ENCODE measurements around the gene FBXO39. TPM values are rescaled to one million over a fixed set of nuclear protein-coding genes. Genes with fewer than 3 reads are reported as not detected.
"Not testable (repeated sequence)": the region's sequence is repeated elsewhere in the genome, so short reads cannot be mapped to it uniquely, and the experiment has no call there.

Gene FBXO39
- 0.20 TPM for polyA plus RNA-seq (ENCODE audit: insufficient read length)

DNA sequence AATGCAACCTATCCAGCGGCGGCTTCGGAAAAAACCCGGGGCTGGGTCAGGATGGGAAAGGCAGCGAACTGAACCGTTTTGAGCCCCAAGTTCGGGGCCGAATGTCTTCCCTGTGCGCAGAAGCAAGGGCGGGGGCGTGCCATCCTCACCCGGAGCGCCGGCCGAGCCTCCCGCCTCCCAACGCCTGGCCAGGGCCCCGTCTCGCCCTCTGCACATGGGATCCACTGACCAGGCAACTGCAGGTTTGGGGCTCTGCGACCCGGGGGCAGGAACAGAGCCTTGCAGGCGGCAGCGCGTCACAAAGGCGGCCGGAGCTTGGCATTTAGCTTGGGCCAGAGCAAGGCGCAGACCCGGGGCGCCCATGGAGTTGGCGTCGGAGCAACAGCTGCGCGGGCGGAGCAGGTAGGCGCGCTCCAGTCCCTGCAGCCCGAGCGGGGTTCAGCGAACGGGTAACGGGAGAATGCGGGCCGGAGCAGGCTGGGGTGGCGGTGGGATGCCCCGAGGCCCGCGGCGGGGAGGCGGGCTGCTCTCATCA, at the start of gene FBXO39:
FBXO39 (plus strand) TSS at position 345 of the 535 bp plus-strand sequence. CDS start 3,654 bp downstream, outside the sequence.
- no peak for DNase-seq (ENCODE audit: low read depth)

DNA sequence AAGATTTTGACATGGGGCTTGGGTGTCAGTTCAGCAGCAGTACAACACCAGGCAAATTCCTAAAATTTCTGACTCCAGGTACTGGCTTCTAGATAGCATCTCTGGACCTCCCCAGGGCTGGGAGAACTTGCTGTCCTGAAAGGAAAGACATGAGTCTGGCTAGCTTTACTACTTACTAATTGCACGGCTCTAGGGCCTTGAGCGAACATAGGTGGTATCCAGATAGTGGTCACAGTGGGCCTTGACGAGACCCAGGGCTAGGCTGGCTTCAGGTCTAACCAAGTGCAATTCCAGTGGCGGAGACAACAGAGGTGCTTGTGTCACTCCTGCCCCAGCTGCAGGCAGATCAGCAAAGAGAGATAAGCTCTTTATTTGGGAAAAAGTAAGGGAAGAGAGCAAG, 46.5 kb upstream of the FBXO39 start:
- no peak for DNase-seq (ENCODE audit: low read depth)

DNA sequence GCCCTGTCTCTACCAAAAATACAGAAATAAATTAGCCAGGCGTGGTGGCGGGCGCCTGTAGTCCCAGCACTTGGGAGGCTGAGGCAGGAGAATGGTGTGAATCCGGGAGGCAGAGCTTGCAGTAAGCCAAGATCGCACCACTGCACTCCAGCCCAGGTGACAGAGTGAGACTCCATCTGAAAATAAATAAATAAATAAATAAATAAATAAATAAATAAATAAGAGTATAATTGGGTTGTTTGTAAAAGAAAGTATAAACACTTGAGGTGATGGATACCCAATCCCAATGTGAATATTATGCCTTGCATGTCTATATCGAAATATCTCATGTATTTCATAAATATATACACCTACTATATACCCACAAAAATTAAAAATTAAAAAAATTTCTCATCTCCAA, 29.4 kb upstream of the FBXO39 start:
- not testable (repeated sequence) for DNase-seq (ENCODE audit: low read depth)

GRCh38 chr17:6748617-6749016, 27.4 kb upstream of the FBXO39 start:
- no peak for DNase-seq (ENCODE audit: low read depth)

GRCh38 chr17:6749519-6749918, 26.5 kb upstream of the FBXO39 start:
- DNase-seq (ENCODE audit: low read depth): no peak

- DNase-seq (ENCODE audit: low read depth): no peak
These were observed 23.7 kb upstream of the FBXO39 start for GRCh38 chr17:6752068-6752909.

- DNase-seq (ENCODE audit: low read depth): no peak
These were observed 23.0 kb upstream of the FBXO39 start for GRCh38 chr17:6753006-6753445.

DNA sequence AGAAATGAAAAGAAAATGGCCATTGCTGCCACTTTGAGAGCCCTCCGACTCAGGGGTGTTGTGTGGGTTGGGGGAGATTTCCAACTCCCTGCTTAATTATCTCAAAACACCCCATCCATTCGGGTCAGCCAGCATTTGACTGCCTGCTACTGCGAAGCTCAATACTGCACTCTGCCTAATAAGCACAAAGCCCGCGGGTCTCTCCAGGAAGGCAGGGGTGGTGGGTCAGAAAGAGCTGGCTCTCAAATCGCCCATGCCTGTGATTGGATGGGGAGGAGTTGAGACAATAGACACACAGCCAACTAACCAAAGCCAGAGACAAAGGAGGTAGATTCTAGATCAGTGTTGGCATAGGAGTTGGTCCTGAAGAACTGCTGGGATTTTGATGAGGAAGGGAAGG, 22.5 kb upstream of the FBXO39 start:
- no peak for DNase-seq (ENCODE audit: low read depth)

- no peak for DNase-seq (ENCODE audit: low read depth)
These were observed 20.7 kb upstream of the FBXO39 start for GRCh38 chr17:6755281-6755680.

DNA sequence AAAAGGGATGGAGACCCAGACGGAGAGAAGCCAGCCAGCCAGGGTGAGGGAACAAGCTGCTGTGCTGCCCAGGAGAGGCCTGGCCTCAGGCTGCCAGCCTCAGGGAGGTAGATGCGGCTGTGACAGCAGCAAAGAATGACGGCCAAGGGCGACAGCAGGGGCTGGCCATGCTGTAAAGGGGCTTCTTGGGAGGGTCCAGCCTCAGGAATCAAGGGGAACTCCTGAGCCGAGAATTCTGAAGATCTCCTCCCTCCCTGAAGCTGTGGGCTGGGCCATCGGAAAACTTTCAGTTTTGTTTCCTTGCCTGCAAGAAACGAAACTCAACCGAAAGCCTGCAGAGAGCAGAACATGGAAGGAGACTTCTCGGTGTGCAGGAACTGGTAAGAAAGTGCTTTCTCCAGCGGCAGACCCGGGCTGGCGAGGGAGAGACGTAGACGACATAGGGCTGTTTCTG, 20.3 kb upstream of the FBXO39 start, which contains the start of gene XAF1:
XAF1 (plus strand) TSS at position 316 of the 454 bp plus-strand sequence; CDS start at position 349, 33 bp downstream.
- no peak for DNase-seq (ENCODE audit: low read depth)

DNA sequence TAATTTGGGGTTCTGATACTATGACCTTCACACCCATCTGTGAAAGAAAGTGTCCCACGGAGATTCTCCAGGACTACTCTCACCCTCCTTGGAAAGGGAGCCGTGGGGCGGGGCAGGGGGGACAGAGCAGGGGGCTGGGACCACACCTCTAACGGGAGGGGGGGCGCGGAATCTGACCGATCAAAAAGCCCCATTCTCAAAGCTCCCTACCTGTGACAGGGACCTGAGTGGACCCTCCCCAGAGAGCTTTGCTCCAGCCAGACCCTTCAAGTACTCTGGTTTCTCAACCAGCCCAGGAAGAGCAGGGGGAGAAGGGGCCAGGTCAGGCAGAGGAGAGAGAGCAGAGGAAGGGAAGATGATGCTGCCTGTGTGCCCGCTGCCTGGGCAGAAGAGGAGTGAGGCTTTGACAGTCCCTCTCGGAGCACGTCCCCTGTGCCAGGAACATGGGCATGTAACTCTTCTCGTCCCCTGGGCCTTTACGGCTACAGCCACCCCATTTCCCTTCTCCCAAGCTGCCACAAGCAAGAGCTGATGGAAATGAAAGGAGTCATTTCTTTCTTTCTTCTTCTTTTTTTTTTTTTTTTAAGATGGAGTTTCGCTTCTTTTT, 19.5 kb upstream of the FBXO39 start:
- no peak for DNase-seq (ENCODE audit: low read depth)

DNA sequence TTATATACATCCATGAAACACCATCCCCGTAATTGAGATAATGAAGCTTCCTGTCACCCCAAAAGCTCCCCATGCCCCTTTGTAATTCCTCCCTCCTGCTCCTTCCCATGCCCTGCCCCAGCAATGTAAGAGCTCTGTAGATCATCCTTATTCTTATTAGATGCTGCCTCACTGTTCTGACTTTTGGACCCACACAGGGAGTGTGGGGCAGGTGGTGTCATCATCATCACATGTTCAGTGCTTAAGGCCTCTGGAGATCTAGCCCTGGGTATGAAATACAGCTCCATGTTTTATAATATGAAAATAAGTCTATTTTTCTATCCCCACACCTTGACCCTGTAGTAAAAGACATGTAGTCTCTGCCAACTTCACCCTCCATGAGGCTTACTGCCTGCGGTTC, 18.3 kb upstream of the FBXO39 start:
- no peak for DNase-seq (ENCODE audit: low read depth)

DNA sequence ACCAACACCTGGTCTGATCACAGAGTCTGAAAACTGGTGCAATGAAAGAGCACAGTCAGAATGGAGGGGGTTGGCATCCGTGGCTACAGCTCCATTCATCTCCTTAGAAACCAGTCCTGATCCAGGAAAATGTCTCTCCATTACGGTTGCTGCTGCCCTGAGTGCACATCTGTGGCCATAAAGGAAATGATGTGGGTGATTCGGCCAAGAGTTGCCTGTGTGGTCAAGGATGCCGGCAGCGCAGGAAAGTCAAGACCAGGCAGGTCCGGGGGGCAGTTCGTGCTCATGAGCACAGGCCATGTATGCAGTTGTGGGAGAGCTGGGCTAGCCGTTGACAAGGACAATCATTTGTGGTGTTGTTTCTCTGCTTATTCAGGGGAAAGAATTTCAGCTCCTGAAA, 14.2 kb upstream of the FBXO39 start:
- no peak for DNase-seq (ENCODE audit: low read depth)

DNA sequence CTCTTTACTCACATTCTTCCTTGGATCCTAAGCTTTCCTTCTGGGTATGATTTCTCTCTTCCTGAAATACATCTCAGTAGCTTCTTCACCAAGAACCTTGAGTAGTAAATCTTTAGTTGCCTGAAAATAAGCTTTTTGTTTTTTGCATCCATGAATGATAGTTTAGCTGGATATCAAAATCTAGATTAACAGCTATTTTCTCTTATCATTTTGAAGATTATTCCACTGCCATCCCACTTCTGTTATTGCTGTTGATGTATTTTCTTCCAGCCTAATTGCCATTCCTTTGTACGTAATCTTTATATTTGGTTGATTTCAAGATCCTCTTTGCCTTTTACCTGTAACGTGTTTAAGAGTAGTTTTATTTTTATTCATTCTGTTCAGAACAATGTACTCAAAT, 7.6 kb upstream of the FBXO39 start:
- DNase-seq (ENCODE audit: low read depth): no peak

- DNase-seq (ENCODE audit: low read depth): no peak
These were observed 4.0 kb upstream of the FBXO39 start for GRCh38 chr17:6772016-6772415.

DNA sequence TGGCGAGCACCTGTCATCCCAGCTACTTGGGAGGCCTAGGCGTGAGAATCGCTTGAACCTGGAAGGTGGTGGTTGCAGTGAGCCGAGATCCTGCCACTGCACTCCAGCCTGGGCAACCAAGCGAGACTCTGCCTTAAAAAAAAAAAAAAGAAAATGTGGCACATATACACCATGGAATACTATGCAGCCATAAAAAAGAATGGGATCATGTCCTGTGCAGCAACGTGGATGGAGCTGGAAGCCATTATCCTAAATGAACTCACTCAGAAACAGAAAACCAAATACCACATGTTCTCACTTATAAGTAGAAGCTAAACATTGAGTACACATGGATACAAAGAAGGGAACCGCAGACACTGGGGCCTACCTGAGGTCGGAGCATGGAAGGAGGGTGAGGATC, 1.1 kb upstream of the FBXO39 start:
- DNase-seq (ENCODE audit: low read depth): not testable (repeated sequence)

DNA sequence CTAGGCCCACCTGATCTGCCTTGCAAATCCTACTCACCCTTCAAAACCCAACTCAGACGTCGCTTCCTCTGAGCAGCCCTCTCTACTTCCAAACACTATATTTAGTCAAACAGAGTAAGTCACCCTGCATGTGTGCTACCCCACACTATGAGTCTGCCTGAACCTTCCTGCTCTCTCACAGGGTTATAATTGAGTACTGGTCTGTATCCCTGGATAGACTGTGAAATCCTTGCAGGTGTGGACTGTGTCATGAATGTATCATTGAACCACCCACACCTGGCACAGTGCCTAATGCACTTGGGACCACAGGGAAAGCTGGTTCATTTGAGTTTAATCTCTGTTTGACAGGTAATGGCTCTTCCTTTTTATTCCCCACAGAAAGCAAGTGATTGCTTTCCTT, 3.4 kb downstream of the FBXO39 start:
- DNase-seq (ENCODE audit: low read depth): no peak

DNA sequence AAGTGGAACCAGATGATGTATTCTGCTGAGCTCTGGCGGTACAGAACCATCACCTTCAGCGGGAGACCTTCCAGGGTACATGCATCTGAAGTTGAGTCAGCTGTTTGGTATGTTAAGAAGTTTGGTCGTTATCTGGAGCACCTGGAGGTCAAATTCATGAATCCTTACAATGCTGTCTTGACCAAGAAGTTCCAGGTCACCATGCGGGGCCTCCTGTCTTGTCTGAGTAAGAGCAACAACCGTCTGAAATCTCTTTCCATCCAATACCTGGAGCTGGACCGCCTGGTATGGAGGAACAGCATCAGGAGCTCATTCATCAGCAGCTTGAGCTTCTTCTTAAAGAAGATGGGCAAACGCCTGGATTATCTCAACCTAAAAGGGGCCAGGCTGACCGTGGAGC, 4.0 kb downstream of the FBXO39 start:
- DNase-seq (ENCODE audit: low read depth): no peak

GRCh38 chr17:6780886-6781285, 4.9 kb downstream of the FBXO39 start:
- no peak for DNase-seq (ENCODE audit: low read depth)

DNA sequence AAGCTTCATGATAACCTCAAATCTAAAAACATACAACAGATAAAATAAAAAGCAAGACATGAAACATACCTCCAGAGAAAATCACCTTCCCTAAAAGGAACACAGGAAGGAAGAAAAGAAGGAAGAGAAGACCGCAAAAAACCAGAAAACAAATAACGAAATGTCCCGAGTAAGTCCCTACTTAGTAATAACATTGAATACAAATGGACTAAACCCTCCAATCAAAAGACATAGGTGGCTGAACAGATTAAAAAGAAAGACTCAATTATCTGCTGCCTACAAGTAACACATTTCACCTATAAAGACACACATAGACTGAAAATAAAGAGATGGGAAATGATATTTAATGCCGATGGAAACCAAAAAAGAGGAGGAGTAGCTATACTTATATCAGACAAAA, 6.2 kb downstream of the FBXO39 start:
- DNase-seq (ENCODE audit: low read depth): no peak

DNA sequence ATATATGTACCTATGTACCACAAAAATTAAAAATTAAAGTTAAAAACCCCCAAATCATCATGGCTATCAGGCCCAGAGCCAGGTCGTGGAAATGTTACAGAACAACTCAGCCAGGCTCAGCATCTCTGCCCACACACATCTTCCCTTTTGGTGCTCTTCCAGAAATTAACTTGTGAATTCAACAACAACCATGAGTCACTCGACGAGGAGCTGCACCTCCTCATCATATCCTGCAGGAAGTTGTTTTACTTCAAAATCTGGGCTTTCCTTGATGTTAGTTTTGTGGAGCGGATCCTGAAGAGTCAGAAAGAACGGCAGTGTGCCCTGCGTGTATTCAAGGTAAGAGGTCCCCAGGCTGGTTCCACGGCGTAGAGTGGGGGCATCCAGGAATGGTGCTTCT, 10.6 kb downstream of the FBXO39 start:
- no peak for DNase-seq (ENCODE audit: low read depth)

DNA sequence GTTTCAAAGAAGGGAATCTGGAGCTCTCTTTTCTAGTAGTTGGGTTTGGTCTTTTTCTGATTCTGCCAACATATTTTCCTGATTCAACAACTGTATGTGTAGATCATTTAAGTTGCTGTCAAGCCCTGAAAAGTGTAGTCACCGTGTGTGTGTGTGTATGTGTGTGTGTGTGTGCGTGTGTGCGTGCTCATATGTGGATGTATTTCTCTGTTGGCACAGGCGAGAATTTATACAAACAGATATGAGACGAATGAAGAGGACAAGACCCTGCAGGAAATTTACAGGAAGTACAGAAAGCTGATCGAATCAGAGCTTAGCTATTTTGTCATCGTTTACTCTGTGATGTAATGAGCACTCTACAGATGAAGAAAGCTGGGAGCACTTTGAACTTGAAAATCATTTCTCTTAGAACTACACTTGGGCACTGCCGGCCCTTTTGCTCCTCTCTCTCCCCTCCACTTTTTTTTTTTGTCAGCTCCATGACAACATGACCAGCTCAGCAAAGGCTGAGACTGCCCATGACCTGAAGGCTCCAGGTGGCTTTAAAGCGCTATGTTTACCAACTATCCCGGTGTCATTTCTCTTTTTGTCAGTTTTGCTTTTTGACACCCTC, 11.2 kb downstream of the FBXO39 start:
- DNase-seq (ENCODE audit: low read depth): no peak

All from forelimb muscle (tissue), 1 donor.